ENCODE data around the gene CDC27.
A peak's percentile ranks its signal among the peaks of the same experiment; 100 is the strongest.
"Not testable (repeated sequence)": the region's sequence is repeated elsewhere in the genome, so short reads cannot be mapped to it uniquely, and the experiment has no call there.

Gene CDC27

GRCh38 chr17:47188876-47189731 lies at the start of gene CDC27:
CDC27 (minus strand) TSS chr17:47189295; CDS start chr17:47189172, 123 bp downstream.
- peak; percentile 98 for DNase-seq

- DNase-seq = no peak
These were observed 49.4 kb upstream of the CDC27 start for GRCh38 chr17:47238321-47239010.

- DNase-seq = no peak
These were observed 48.7 kb upstream of the CDC27 start for GRCh38 chr17:47237841-47238240.

GRCh38 chr17:47235923-47236322 lies 46.8 kb upstream of the CDC27 start:
- DNase-seq = no peak

- DNase-seq = no peak
These were observed 46.4 kb upstream of the CDC27 start for GRCh38 chr17:47235506-47235905.

GRCh38 chr17:47232465-47232864 lies 43.4 kb upstream of the CDC27 start:
- no peak for DNase-seq

GRCh38 chr17:47231866-47232265 lies 42.8 kb upstream of the CDC27 start:
- no peak for DNase-seq

- DNase-seq = no peak
These were observed 42.2 kb upstream of the CDC27 start for GRCh38 chr17:47231334-47231733.

- no peak for DNase-seq
These were observed 41.8 kb upstream of the CDC27 start for GRCh38 chr17:47230864-47231263.

GRCh38 chr17:47229535-47230443 lies 40.7 kb upstream of the CDC27 start:
- peak; percentile 86 for DNase-seq

- DNase-seq = no peak
These were observed 38.8 kb upstream of the CDC27 start for GRCh38 chr17:47227862-47228261.

- no peak for DNase-seq
These were observed 37.0 kb upstream of the CDC27 start for GRCh38 chr17:47225911-47226688.

- no peak for DNase-seq
These were observed 36.4 kb upstream of the CDC27 start for GRCh38 chr17:47225436-47225858.

- DNase-seq = no peak
These were observed 35.9 kb upstream of the CDC27 start for GRCh38 chr17:47224966-47225365.

GRCh38 chr17:47224077-47224476 lies 35.0 kb upstream of the CDC27 start:
- not testable (repeated sequence) for DNase-seq

GRCh38 chr17:47223460-47223859 lies 34.4 kb upstream of the CDC27 start:
- DNase-seq = no peak

GRCh38 chr17:47223007-47223406 lies 33.9 kb upstream of the CDC27 start:
- no peak for DNase-seq

GRCh38 chr17:47222047-47222446 lies 33.0 kb upstream of the CDC27 start:
- no peak for DNase-seq

- DNase-seq = peak; percentile 36
These were observed 32.1 kb upstream of the CDC27 start for GRCh38 chr17:47221154-47221553.

GRCh38 chr17:47220531-47220999 lies 31.5 kb upstream of the CDC27 start:
- no peak for DNase-seq

GRCh38 chr17:47219621-47220475 lies 30.8 kb upstream of the CDC27 start:
- DNase-seq = no peak

Data from NCI-H146 (cell line).